Stimulated activated CD8-positive, alpha-beta memory T cell treated with anti-CD3 and anti-CD28 coated beads, Interleukin-12 subunit alpha, Interleukin-12 subunit beta, amount 100 ng/mL, for 24 hours (primary cell): ENCODE data around the gene EXT2.

Experiments used
- DNase-seq: peaks from one replicate; pipeline ENCODE4 v3.0.0-alpha.2; 2020; ENCODE audit errors: extremely low read depth

Gene EXT2

GRCh38 chr11:44203270-44204043 lies 108.0 kb downstream of the EXT2 start:
- no peak for DNase-seq

GRCh38 chr11:44205352-44205751 lies 109.9 kb downstream of the EXT2 start:
- DNase-seq = no peak

GRCh38 chr11:44205836-44206235 lies 110.4 kb downstream of the EXT2 start:
- DNase-seq = no peak

GRCh38 chr11:44207292-44207691 lies 111.8 kb downstream of the EXT2 start:
- no peak for DNase-seq

GRCh38 chr11:44208976-44209603 lies 113.6 kb downstream of the EXT2 start:
- no peak for DNase-seq

GRCh38 chr11:44212128-44212527 lies 116.7 kb downstream of the EXT2 start:
- DNase-seq = no peak

- no peak for DNase-seq
These were observed 117.7 kb downstream of the EXT2 start for GRCh38 chr11:44213148-44213547.

- DNase-seq = no peak
These were observed 122.0 kb downstream of the EXT2 start for GRCh38 chr11:44217432-44217831.

GRCh38 chr11:44219830-44220796 lies 124.6 kb downstream of the EXT2 start:
- no peak for DNase-seq

- DNase-seq = no peak
These were observed 126.0 kb downstream of the EXT2 start for GRCh38 chr11:44221456-44221855.

GRCh38 chr11:44221992-44222391 lies 126.5 kb downstream of the EXT2 start:
- no peak for DNase-seq

GRCh38 chr11:44223238-44223637 lies 127.8 kb downstream of the EXT2 start:
- no peak for DNase-seq

- no peak for DNase-seq
These were observed 129.5 kb downstream of the EXT2 start for GRCh38 chr11:44224867-44225501.

GRCh38 chr11:44226490-44226889 lies 131.0 kb downstream of the EXT2 start:
- no peak for DNase-seq

GRCh38 chr11:44226945-44227344 lies 131.5 kb downstream of the EXT2 start:
- no peak for DNase-seq

- DNase-seq = no peak
These were observed 132.9 kb downstream of the EXT2 start for GRCh38 chr11:44228379-44228778.

- DNase-seq = no peak
These were observed 133.6 kb downstream of the EXT2 start for GRCh38 chr11:44229098-44229497.

- no peak for DNase-seq
These were observed 134.1 kb downstream of the EXT2 start for GRCh38 chr11:44229624-44230023.

- DNase-seq = no peak
These were observed 140.3 kb downstream of the EXT2 start for GRCh38 chr11:44235765-44236201.

GRCh38 chr11:44236296-44236695 lies 140.8 kb downstream of the EXT2 start:
- no peak for DNase-seq

- DNase-seq = no peak
These were observed 141.7 kb downstream of the EXT2 start for GRCh38 chr11:44237156-44237555.

- no peak for DNase-seq
These were observed 146.4 kb downstream of the EXT2 start for GRCh38 chr11:44241851-44242250.
